Measurements from ENCODE around the gene HBEGF. TPM values are rescaled to one million over a fixed set of nuclear protein-coding genes. Genes with fewer than 3 reads are reported as not detected.
A peak's percentile ranks its signal among the peaks of the same experiment; 100 is the strongest.

HBEGF gene
- total RNA-seq, 2 donors from 2014 or later, result 7.7 to 24.0 TPM

GRCh38 chr5:140294753-140295152 is 51.6 kb downstream of the HBEGF start:
- TF ChIP-seq CTCF (IDR thresholded peaks at IDR 0.05) (no peak), POLR2AphosphoS5 (IDR thresholded peaks at IDR 0.05) (no peak), POLR2A (IDR thresholded peaks at IDR 0.05) (no peak)
- Histone ChIP-seq H3K27ac (peak overlapping the region in 1 of 2 donors; percentile 20), H3K36me3 (no peaks in the 10 kb centered on the region), H3K9me3 (no peaks in the 10 kb centered on the region), H3K4me3 (no peak overlapping the region), H3K4me1 (replicated peaks) (no peaks in the 10 kb centered on the region), H3K27me3 (replicated peaks; ENCODE audit: insufficient read depth) (no peaks in the 10 kb centered on the region)
- intact Hi-C loops (cut with DNase I), result no loop called here
- no peak for DNase-seq (ENCODE audit: low spot score)
- WGBS, result 74% methylated on average over 2 of the region's 2 CpGs

- intact Hi-C loops (cut with DNase I), result no loop called here
- TF ChIP-seq CTCF (IDR thresholded peaks at IDR 0.05) (no peak), POLR2A (IDR thresholded peaks at IDR 0.05) (no peak), POLR2AphosphoS5 (IDR thresholded peaks at IDR 0.05) (no peak)
- 46% methylated on average over 1 of the region's 1 CpG for WGBS
Observed at GRCh38 chr5:140293849-140294100, 52.6 kb downstream of the HBEGF start.

DNA sequence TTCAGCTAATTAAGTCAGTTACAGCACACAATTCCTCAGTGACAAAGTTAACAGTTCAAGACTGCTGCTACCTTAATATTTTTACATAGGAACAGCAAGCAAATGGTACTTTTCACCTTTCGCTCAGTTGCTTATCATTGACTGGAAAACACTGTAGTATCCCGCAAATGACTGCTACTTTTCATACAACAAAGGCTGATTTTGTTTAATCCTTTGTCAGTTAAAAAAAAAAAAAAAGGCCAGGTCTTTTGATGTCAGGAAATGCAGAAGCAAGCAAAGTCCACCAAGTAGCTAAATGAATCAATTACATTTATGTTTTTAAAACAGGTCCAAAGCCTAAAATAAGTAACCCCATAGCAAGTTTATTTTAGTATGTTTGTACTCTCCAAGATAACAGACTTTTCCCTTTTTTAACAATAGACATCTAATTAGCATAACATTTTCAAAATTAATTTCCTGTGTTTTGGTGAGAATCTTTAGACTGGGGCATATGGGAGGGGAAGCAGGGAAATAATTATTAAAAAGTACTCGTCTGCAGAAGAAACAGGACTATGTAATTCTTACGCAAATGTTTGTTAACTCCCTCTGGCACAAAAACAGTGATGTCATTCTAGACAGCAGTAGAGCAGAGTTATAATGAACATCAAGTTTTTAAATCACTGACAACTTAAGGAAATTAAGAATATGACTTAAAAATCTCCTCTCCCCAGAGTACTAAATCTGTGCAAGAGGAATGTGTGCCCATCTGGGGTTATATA is 53.1 kb downstream of the HBEGF start:
- DNase-seq (ENCODE audit: low spot score), result no peak
- Histone ChIP-seq H3K9me3 (no peaks in the 10 kb centered on the region), H3K27me3 (replicated peaks; ENCODE audit: insufficient read depth) (no peaks in the 10 kb centered on the region), H3K36me3 (no peaks in the 10 kb centered on the region), H3K27ac (peak overlapping the region; percentile 15 to 59), H3K4me1 (replicated peaks) (no peaks in the 10 kb centered on the region), H3K4me3 (no peak overlapping the region)
- TF ChIP-seq POLR2AphosphoS5 (IDR thresholded peaks at IDR 0.05), result no peak
- no peak for TF ChIP-seq POLR2A (IDR thresholded peaks at IDR 0.05)
- no peak for TF ChIP-seq CTCF (IDR thresholded peaks at IDR 0.05)
- 49% methylated on average over 4 of the region's 4 CpGs for WGBS
- intact Hi-C loops (cut with DNase I), result no loop called here

More at GRCh38 chr5:140293849-140294100, 52.6 kb downstream of the HBEGF start:
- Histone ChIP-seq H3K9me3 (no peaks in the 10 kb centered on the region), H3K36me3 (no peaks in the 10 kb centered on the region), H3K4me1 (replicated peaks) (no peaks in the 10 kb centered on the region), H3K27me3 (replicated peaks; ENCODE audit: insufficient read depth) (no peaks in the 10 kb centered on the region), H3K4me3 (no peak overlapping the region), H3K27ac (peak overlapping the region; percentile 3 to 20)
- DNase-seq (ENCODE audit: low spot score), result no peak

DNA sequence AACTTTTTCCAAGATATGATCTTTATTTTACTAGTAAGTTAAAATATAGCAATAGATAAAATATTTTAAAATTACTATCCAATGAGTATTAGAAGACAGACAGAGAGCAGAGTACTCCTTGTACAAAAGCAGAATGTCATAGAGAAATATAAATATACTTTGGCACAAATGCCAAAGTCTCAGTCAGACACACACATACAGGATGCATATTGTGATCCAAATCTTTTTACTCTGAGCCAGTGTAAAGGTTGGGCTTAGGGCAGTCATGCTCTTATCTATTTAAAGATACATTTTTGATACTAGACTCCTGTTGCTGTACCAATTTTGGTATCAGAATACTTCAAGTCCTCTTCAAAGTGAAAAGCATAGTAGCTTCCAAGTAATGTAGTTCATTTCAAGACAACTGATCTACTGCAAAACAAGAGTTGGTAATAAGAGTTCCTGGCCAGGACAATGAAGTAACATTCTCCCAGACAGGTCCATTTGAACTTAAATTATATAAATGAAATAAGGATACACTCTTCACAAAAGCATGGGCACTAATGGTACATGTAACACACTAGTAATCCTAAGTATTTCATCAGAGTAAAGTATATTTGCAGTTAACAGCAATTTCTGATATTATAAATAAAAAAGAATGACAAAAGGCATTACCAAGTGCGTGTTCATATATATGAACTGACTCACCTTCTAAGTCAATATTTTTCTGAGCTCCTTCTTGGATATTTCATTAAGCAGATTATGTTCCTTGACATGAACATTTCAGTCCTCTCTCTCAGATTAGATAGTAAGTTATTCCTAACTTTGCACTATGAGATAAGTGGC is 54.0 kb downstream of the HBEGF start:
- H3K27ac ChIP-seq, result peak overlapping the region; percentile 15 to 59
- TF ChIP-seq POLR2AphosphoS5 (IDR thresholded peaks at IDR 0.05), result peak; percentile 49
- no peak for TF ChIP-seq CTCF (IDR thresholded peaks at IDR 0.05)
- no peaks in the 10 kb centered on the region for H3K4me1 ChIP-seq (replicated peaks)
- intact Hi-C loops (cut with DNase I), result no loop called here
- DNase-seq (ENCODE audit: low spot score), result no peak
- no peaks in the 10 kb centered on the region for H3K36me3 ChIP-seq
- H3K4me3 ChIP-seq, result no peak overlapping the region
- H3K9me3 ChIP-seq, result no peaks in the 10 kb centered on the region
- 70% methylated on average over 1 of the region's 1 CpG for WGBS
- no peaks in the 10 kb centered on the region for H3K27me3 ChIP-seq (replicated peaks; ENCODE audit: insufficient read depth)
